Caco-2 (cell line): ENCODE results near the gene LRRC1. TPM values are rescaled to one million over a fixed set of nuclear protein-coding genes. Genes with fewer than 3 reads are reported as not detected.

ENCODE experiments used
- BruUV-seq: library from RNA; stranded (reverse); fragments of 400-500 nt; replicated peaks from 2 replicates; lab custom pipeline; 2021; lab: Mats Ljungman, UMichigan
- CTCF ChIA-PET: fragments of 300-600 bp; sonication (Branson Sonifier 250); formaldehyde crosslinking; loops from one replicate; lab custom pipeline; 2022; ENCODE audit warnings: antibody characterized with exemption; lab: Charles Lee
- POLR2A ChIA-PET: fragments of 300-600 bp; sonication (Branson Sonifier 250); formaldehyde crosslinking; loops from one replicate; lab custom pipeline; 2022; ENCODE audit warnings: antibody characterized with exemption; lab: Charles Lee
- DNase-seq, 2 experiments: peaks; one replicate each; pipeline versions ENCODE4 v3.0.0 to v3.0.0-alpha.2; 2020 to 2022
- H3K27me3 ChIP-seq: replicated peaks from 2 replicates; pipeline ENCODE4 v1.6.0; 2011; ENCODE audit warnings: low read length; ENCODE audit not compliant: control insufficient read depth, insufficient read depth
- H3K36me3 ChIP-seq: 2 replicates; pipeline ENCODE4 v1.5.1; 2011; ENCODE audit warnings: low read length; ENCODE audit not compliant: control insufficient read depth, insufficient read depth
- H3K4me1 ChIP-seq: fragments of 250-450 bp; sonication (Bioruptor Pico); 2 replicates; pipeline ENCODE4 v1.5.1; 2020; ENCODE audit warnings: mild to moderate bottlenecking
- H3K4me3 ChIP-seq: 2 replicates; pipeline ENCODE4 v1.5.1; 2011; ENCODE audit warnings: low read depth, mild to moderate bottlenecking, control low read depth, low read length
- H3K9me3 ChIP-seq: fragments of 250-450 bp; sonication (Bioruptor Pico); 2 replicates; pipeline ENCODE4 v1.5.1; 2020; ENCODE audit warnings: mild to moderate bottlenecking, moderate library complexity
- H3K27ac Mint-ChIP-seq: one replicate; pipeline ENCODE4 v1.8.0; 2022; ENCODE audit warnings: mixed read lengths; ENCODE audit not compliant: unreplicated experiment
- H3K27me3 Mint-ChIP-seq: one replicate; pipeline ENCODE4 v1.8.0; 2022; ENCODE audit warnings: mixed read lengths; ENCODE audit not compliant: insufficient read depth, unreplicated experiment
- H3K36me3 Mint-ChIP-seq: one replicate; pipeline ENCODE4 v1.8.0; 2022; ENCODE audit warnings: mild to moderate bottlenecking, mixed read lengths; ENCODE audit not compliant: insufficient read depth, unreplicated experiment
- H3K4me1 Mint-ChIP-seq: one replicate; pipeline ENCODE4 v1.8.0; 2022; ENCODE audit warnings: low read depth, mixed read lengths; ENCODE audit not compliant: unreplicated experiment
- H3K4me3 Mint-ChIP-seq: one replicate; pipeline ENCODE4 v1.8.0; 2022; ENCODE audit warnings: mild to moderate bottlenecking, moderate library complexity, mixed read lengths; ENCODE audit not compliant: unreplicated experiment
- H3K9me3 Mint-ChIP-seq: one replicate; pipeline ENCODE4 v1.8.0; 2022; ENCODE audit warnings: mixed read lengths; ENCODE audit not compliant: unreplicated experiment
- intact Hi-C: fragments of 100-400 bp; cut with micrococcal nuclease; formaldehyde crosslinking; loops from one replicate; pipeline ENCODE4 v1.10.0; 2022; ENCODE audit not compliant: unreplicated experiment
- total RNA-seq: library from RNA; stranded (reverse); gene quantifications from 2 replicates; pipeline ENCODE4 v1.2.3, GENCODE V29; 2022
- TF ChIP-seq, protein P1 (sequence below), 2 experiments: fragments of 200-600 bp in 1 of 2; IDR thresholded peaks; 1 replicate in 1 of 2; 2 replicates in 1 of 2; pipeline versions ENCODE4 v1.5.1 to v1.8.0; 2011 to 2022; ENCODE audit warnings: antibody characterized with exemption in 1 of 2, control low read depth in 1 of 2, inconsistent platforms in 1 of 2, low read depth in 1 of 2, low read length in 1 of 2, mild to moderate bottlenecking in 1 of 2, moderate library complexity in 1 of 2; ENCODE audit not compliant: insufficient read depth in 1 of 2, severe bottlenecking in 1 of 2, unreplicated experiment in 1 of 2

LRRC1 gene
- total RNA-seq, 1 experiment from 2014 or later, result 60.8 TPM

DNA sequence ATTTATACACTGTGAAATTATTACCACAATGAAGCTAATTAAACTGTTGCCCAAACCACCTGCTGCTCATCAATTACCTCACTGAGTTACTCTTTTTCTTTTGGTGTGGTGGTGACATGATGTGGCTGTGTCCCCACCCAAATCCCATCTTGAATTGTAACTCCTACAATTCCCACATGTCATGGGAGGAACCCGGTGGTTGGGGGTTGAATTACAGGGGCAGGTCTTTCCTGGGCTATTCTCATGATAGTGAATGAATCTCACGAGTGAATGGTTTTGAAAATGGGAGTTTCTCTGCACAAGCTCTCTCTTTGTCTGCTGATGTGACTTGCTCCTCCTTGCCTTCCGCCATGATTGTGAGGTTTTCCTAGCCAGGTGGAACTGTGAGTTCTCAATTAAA is 145.0 kb downstream of the LRRC1 start:
- H3K4me1 Mint-ChIP-seq, result peaks cover 8% of the 10 kb centered on the region
- intact Hi-C loops, result no loop called here
- peak in 1 of 2 experiments; percentile 29 for DNase-seq
- H3K36me3 ChIP-seq, result no peaks in the 10 kb centered on the region
- H3K4me1 ChIP-seq, result no peaks in the 10 kb centered on the region
- H3K4me3 ChIP-seq, result no peak overlapping the region
- H3K27ac Mint-ChIP-seq, result no peak overlapping the region
- ChIA-PET CTCF (no interaction called here), POLR2A (no interaction called here)
- H3K27me3 ChIP-seq, result no peaks in the 10 kb centered on the region
- peaks cover 32% of the 10 kb centered on the region for H3K36me3 Mint-ChIP-seq
- TF ChIP-seq, protein P1, sequence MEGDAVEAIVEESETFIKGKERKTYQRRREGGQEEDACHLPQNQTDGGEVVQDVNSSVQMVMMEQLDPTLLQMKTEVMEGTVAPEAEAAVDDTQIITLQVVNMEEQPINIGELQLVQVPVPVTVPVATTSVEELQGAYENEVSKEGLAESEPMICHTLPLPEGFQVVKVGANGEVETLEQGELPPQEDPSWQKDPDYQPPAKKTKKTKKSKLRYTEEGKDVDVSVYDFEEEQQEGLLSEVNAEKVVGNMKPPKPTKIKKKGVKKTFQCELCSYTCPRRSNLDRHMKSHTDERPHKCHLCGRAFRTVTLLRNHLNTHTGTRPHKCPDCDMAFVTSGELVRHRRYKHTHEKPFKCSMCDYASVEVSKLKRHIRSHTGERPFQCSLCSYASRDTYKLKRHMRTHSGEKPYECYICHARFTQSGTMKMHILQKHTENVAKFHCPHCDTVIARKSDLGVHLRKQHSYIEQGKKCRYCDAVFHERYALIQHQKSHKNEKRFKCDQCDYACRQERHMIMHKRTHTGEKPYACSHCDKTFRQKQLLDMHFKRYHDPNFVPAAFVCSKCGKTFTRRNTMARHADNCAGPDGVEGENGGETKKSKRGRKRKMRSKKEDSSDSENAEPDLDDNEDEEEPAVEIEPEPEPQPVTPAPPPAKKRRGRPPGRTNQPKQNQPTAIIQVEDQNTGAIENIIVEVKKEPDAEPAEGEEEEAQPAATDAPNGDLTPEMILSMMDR (IDR thresholded peaks at IDR 0.05; ENCODE audit: insufficient read depth in 1 of 2, low read depth in 1 of 2, low read length in 1 of 2, severe bottlenecking in 1 of 2, unreplicated experiment in 1 of 2), result no peak
- no peak overlapping the region for H3K4me3 Mint-ChIP-seq
- BruUV-seq, result no TSS peak
- H3K27me3 Mint-ChIP-seq, result no peaks in the 10 kb centered on the region
- H3K9me3 Mint-ChIP-seq, result no peaks in the 10 kb centered on the region
- H3K9me3 ChIP-seq, result no peaks in the 10 kb centered on the region

DNA sequence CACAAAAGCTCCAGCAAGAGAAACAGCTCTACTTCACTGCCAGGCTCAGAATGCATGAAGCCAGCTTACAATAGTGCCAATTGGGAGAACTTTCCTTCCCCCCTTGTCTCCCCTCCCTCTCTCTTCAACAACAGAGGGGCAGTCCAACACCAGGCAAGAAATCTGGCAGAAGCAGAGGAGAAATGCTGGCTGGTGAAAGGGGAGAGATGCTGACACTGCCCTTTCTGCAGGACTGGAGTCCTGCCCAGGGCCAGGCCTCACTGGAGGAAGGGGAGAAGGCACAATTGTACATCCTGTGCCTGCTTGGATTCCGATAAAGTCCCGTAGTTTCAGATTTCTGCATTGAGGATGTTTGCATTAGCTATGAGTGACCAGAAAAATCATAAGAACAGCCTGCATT is 148.6 kb downstream of the LRRC1 start:
- Mint-ChIP-seq H3K27ac (no peak overlapping the region), H3K36me3 (peaks cover 31% of the 10 kb centered on the region), H3K4me3 (no peak overlapping the region), H3K27me3 (no peaks in the 10 kb centered on the region), H3K9me3 (peaks cover 12% of the 10 kb centered on the region), H3K4me1 (peaks cover 8% of the 10 kb centered on the region)
- Histone ChIP-seq H3K36me3 (no peaks in the 10 kb centered on the region), H3K4me1 (no peaks in the 10 kb centered on the region), H3K9me3 (0 out of 2 replicates have a peak, but pooled peaks cover 4% of the 10 kb centered on the region), H3K4me3 (no peak overlapping the region), H3K27me3 (no peaks in the 10 kb centered on the region)
- BruUV-seq, result no TSS peak
- TF ChIP-seq, protein P1 (IDR thresholded peaks at IDR 0.05; ENCODE audit: insufficient read depth in 1 of 2, low read depth in 1 of 2, low read length in 1 of 2, severe bottlenecking in 1 of 2, unreplicated experiment in 1 of 2), result no peak
- POLR2A ChIA-PET, result no interaction called here
- intact Hi-C loops, result no loop called here
- no peak for DNase-seq
- CTCF ChIA-PET, result no interaction called here

DNA sequence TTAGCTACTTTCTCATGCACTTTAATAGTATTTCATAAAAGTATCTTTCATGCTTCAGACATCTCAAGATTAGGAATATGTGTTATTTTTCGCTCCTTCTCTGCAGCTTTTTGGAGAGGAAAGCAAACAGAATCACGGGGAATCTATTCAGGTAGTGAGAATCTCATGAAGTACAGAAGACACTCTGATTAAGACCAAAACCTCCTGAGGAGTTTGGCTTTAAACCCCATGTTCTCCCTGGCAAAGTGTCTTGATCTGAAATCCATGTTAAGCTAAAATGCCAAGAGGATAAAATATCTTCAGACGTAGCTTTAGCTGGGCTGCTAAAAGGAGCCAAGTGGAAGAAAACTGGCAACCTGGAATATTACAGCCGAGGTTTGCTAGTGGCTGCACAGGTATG is 149.3 kb downstream of the LRRC1 start:
- no TSS peak for BruUV-seq
- intact Hi-C loops, result no loop called here
- Histone ChIP-seq H3K9me3 (0 out of 2 replicates have a peak, but pooled peaks cover 4% of the 10 kb centered on the region), H3K4me1 (no peaks in the 10 kb centered on the region), H3K4me3 (no peak overlapping the region), H3K27me3 (no peaks in the 10 kb centered on the region), H3K36me3 (no peaks in the 10 kb centered on the region)
- no peak overlapping the region for H3K27ac Mint-ChIP-seq
- H3K27me3 Mint-ChIP-seq, result no peaks in the 10 kb centered on the region
- H3K36me3 Mint-ChIP-seq, result peaks cover 27% of the 10 kb centered on the region
- TF ChIP-seq, protein P1 (IDR thresholded peaks at IDR 0.05; ENCODE audit: insufficient read depth in 1 of 2, low read depth in 1 of 2, low read length in 1 of 2, severe bottlenecking in 1 of 2, unreplicated experiment in 1 of 2), result no peak
- POLR2A ChIA-PET, result no interaction called here
- peaks cover 8% of the 10 kb centered on the region for H3K4me1 Mint-ChIP-seq
- peaks cover 19% of the 10 kb centered on the region for H3K9me3 Mint-ChIP-seq
- H3K4me3 Mint-ChIP-seq, result no peak overlapping the region
- no peak for DNase-seq
- CTCF ChIA-PET, result no interaction called here
